HEK293 (cell line): ENCODE measurements around the gene ALX1.

Experiments
- ZNF24 ChIP-seq: fragments of 450-650 bp; formaldehyde crosslinking; IDR thresholded peaks from 2 replicates; pipeline ENCODE4 v1.5.1; 2016; ENCODE audit warnings: missing biosample characterization, missing genetic modification characterization
- ZNF501 ChIP-seq: fragments of 450-650 bp; formaldehyde crosslinking; IDR thresholded peaks from 2 replicates; pipeline ENCODE4 v1.5.1; 2016; ENCODE audit warnings: missing biosample characterization, missing genetic modification characterization
- ZNF830 ChIP-seq: fragments of 450-650 bp; IDR thresholded peaks from 2 replicates; pipeline ENCODE4 v1.5.0; 2018; ENCODE audit warnings: missing biosample characterization, missing genetic modification characterization, low read depth, mild to moderate bottlenecking, moderate library complexity
- ZXDB ChIP-seq: fragments of 450-650 bp; formaldehyde crosslinking; IDR thresholded peaks from 2 replicates; pipeline ENCODE4 v1.5.1; 2016; ENCODE audit warnings: missing biosample characterization, missing genetic modification characterization
- TF ChIP-seq, protein P1 (sequence below): fragments of 450-650 bp; formaldehyde crosslinking; IDR thresholded peaks from 2 replicates; pipeline ENCODE4 v1.5.1; 2016; ENCODE audit warnings: missing biosample characterization, missing genetic modification characterization

GRCh38 chr12:85257671-85258070 lies 22.3 kb upstream of the ALX1 start:
- TF ChIP-seq, protein P1, sequence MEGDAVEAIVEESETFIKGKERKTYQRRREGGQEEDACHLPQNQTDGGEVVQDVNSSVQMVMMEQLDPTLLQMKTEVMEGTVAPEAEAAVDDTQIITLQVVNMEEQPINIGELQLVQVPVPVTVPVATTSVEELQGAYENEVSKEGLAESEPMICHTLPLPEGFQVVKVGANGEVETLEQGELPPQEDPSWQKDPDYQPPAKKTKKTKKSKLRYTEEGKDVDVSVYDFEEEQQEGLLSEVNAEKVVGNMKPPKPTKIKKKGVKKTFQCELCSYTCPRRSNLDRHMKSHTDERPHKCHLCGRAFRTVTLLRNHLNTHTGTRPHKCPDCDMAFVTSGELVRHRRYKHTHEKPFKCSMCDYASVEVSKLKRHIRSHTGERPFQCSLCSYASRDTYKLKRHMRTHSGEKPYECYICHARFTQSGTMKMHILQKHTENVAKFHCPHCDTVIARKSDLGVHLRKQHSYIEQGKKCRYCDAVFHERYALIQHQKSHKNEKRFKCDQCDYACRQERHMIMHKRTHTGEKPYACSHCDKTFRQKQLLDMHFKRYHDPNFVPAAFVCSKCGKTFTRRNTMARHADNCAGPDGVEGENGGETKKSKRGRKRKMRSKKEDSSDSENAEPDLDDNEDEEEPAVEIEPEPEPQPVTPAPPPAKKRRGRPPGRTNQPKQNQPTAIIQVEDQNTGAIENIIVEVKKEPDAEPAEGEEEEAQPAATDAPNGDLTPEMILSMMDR (tag by site-specific recombination): no peak
- TF ChIP-seq ZXDB (tag by site-specific recombination) (no peak), ZNF24 (tag by site-specific recombination) (no peak), ZNF830 (no peak), ZNF501 (tag by site-specific recombination) (no peak)
